Prostate gland (tissue), 2 donors: Measurements from ENCODE around the gene FOXS1. TPM values are rescaled to one million over a fixed set of nuclear protein-coding genes. Genes with fewer than 3 reads are reported as not detected.

ENCODE experiments used
- DNase-seq: peaks from one replicate; pipeline ENCODE4 v3.0.0-alpha.2; 2019; ENCODE audit warnings: low spot score
- H3K27ac ChIP-seq, 2 donors: fragments of 200-600 bp; sonication (generic); 2 replicates each; pipeline ENCODE4 v1.5.1; 2017 to 2019
- H3K27me3 ChIP-seq: fragments of 200-600 bp; sonication (generic); replicated peaks from 2 replicates; pipeline ENCODE4 v1.5.1; 2019; ENCODE audit not compliant: insufficient read depth
- H3K36me3 ChIP-seq, 2 donors: fragments of 200-600 bp; sonication (generic); 1 replicate in 1 of 2; 2 replicates in 1 of 2; pipeline versions ENCODE4 v1.5.1 to v1.8.1; 2017 to 2019
- H3K4me1 ChIP-seq: fragments of 200-600 bp; sonication (generic); replicated peaks from 2 replicates; pipeline ENCODE4 v1.5.1; 2019
- H3K4me3 ChIP-seq, 2 donors: fragments of 200-600 bp; sonication (generic); 2 replicates each; pipeline ENCODE4 v1.5.1; 2017 to 2019
- H3K9me3 ChIP-seq: fragments of 200-600 bp; sonication (generic); 2 replicates; pipeline ENCODE4 v1.5.1; 2017
- CTCF ChIP-seq, 4 experiments: fragments of 200-600 bp in 2 of 4; fragments of 450-650 bp in 2 of 4; sonication (generic) in 2 of 4; IDR thresholded peaks; 1 replicate in 3 of 4; 2 replicates in 1 of 4; pipeline ENCODE4 v1.5.1; 2016 to 2019; ENCODE audit warnings: antibody characterized with exemption in 4 of 4, mild to moderate bottlenecking in 2 of 4, moderate library complexity in 2 of 4
- POLR2A ChIP-seq: fragments of 450-650 bp; IDR thresholded peaks from one replicate; pipeline ENCODE4 v1.6.1; 2016; ENCODE audit warnings: antibody characterized with exemption, mild to moderate bottlenecking
- POLR2AphosphoS5 ChIP-seq: sonication (generic); formaldehyde crosslinking; IDR thresholded peaks from one replicate; pipeline ENCODE4 v1.6.1; 2017; ENCODE audit warnings: antibody characterized with exemption
- WGBS: methylation state at CpG from one replicate; pipeline ENCODE4 v1.1.5; 2018; 5-methylcytosine and 5-hydroxymethylcytosine counted together
- intact Hi-C: fragments of 100-400 bp; cut with DNase I; formaldehyde crosslinking; loops from one replicate; pipeline ENCODE4 v1.14.2; 2022
- total RNA-seq, 2 donors: library from RNA; depleted of rRNA; stranded (reverse); fragments of >200 nt; gene quantifications; one replicate each; pipeline ENCODE4 v1.1.0, GENCODE V29; 2016

Gene FOXS1
- total RNA-seq, 2 donors from 2014 or later: 8.3 TPM; not detected in 1

DNA sequence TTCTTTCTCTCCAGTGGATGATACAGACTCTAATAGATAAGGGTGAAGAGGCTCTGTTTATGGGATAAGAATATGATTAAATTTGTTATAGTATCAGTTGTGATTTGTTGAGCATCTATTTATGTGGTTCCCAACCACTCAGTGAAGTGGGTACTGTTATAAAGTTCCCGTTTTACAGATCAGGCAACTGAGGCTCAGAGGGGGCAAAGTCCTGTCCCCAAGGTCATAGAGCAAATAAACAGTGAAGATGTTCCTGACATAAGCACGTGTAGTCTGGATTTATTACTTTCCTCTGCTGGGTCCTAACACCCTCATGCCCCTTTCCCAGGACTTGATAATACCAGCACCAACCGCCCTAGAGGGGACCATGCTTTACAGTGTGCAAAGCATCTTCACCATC lies 20.8 kb upstream of the FOXS1 start:
- TF ChIP-seq POLR2AphosphoS5: no peak
- TF ChIP-seq POLR2A: no peak
- TF ChIP-seq CTCF (IDR thresholded peaks at IDR 0.05): no peak
- intact Hi-C loops: no loop called here
- Histone ChIP-seq H3K27me3 (no peaks in the 10 kb centered on the region), H3K4me1 (peaks cover 3% of the 10 kb centered on the region), H3K4me3 (no peak overlapping the region), H3K27ac (no peak overlapping the region), H3K36me3 (no peaks in the 10 kb centered on the region), H3K9me3 (no peaks in the 10 kb centered on the region)
- no peak for DNase-seq
- WGBS: 78% methylated on average over 3 of the region's 3 CpGs

- H3K27ac ChIP-seq: no peak overlapping the region
- no peaks in the 10 kb centered on the region for H3K9me3 ChIP-seq
Observed at GRCh38 chr20:31864521-31865400, 19.4 kb upstream of the FOXS1 start.

GRCh38 chr20:31863296-31864085 lies 18.1 kb upstream of the FOXS1 start:
- H3K36me3 ChIP-seq: no peaks in the 10 kb centered on the region
- intact Hi-C loops: no loop called here
- H3K27ac ChIP-seq: no peak overlapping the region
- TF ChIP-seq POLR2AphosphoS5 (no peak), POLR2A (no peak), CTCF (IDR thresholded peaks at IDR 0.05) (no peak)
- H3K4me3 ChIP-seq: no peak overlapping the region
- peaks cover 5% of the 10 kb centered on the region for H3K4me1 ChIP-seq
- WGBS: 94% methylated on average over 9 of the region's 9 CpGs
- H3K9me3 ChIP-seq: no peaks in the 10 kb centered on the region
- no peak for DNase-seq
- no peaks in the 10 kb centered on the region for H3K27me3 ChIP-seq

More at GRCh38 chr20:31864521-31865400, 19.4 kb upstream of the FOXS1 start:
- Histone ChIP-seq H3K36me3 (no peaks in the 10 kb centered on the region), H3K4me3 (no peak overlapping the region), H3K27me3 (no peaks in the 10 kb centered on the region), H3K4me1 (peaks cover 8% of the 10 kb centered on the region)
- WGBS: 84% methylated on average over 12 of the region's 12 CpGs
- DNase-seq: no peak
- TF ChIP-seq CTCF (IDR thresholded peaks at IDR 0.05): no peak
- TF ChIP-seq POLR2A: no peak
- no peak for TF ChIP-seq POLR2AphosphoS5
- intact Hi-C loops: no loop called here

DNA sequence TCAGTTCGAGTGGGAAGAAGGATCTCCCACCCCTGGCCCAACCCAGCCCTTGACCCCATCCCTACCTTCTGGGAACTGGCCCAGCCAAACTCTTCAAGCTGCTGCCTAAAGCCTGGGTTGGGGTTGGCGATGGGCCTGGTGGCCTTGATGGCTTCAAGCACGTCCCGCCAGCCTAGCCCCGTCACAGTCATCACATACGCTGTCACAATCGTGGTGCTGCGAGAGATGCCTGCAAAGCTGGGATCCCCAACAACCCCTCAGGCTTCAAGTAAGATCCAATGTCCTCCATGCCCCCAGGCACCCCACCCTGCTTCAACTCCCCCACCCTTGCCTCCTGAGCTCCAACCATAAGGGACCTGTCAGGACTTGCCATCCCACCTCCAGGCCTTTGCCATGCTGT lies 17.1 kb upstream of the FOXS1 start:
- intact Hi-C loops: no loop called here
- Histone ChIP-seq H3K4me3 (no peak overlapping the region), H3K27me3 (no peaks in the 10 kb centered on the region), H3K27ac (no peak overlapping the region), H3K36me3 (no peaks in the 10 kb centered on the region), H3K4me1 (peaks cover 5% of the 10 kb centered on the region), H3K9me3 (no peaks in the 10 kb centered on the region)
- no peak for TF ChIP-seq POLR2AphosphoS5
- no peak for TF ChIP-seq POLR2A
- TF ChIP-seq CTCF (IDR thresholded peaks at IDR 0.05): no peak
- 93% methylated on average over 8 of the region's 8 CpGs for WGBS
- no peak for DNase-seq
